Cardiac septum (tissue), 1 donor: Measurements from ENCODE around the gene PWWP2B. TPM values are rescaled to one million over a fixed set of nuclear protein-coding genes. Genes with fewer than 3 reads are reported as not detected.

ENCODE experiments used
- DNase-seq: peaks from one replicate; pipeline ENCODE4 v3.0.0-alpha.2; 2020; ENCODE audit warnings: low spot score
- intact Hi-C: fragments of 100-400 bp; cut with DNase I; formaldehyde crosslinking; loops from one replicate; pipeline ENCODE4 v1.14.0; 2022
- total RNA-seq: library from RNA; stranded (reverse); fragmentation: NEBNext Ultra II Directional; extraction: Animal tissue kit (Norgen Biotek cat#: 25700); gene quantifications from one replicate; pipeline ENCODE4 v1.2.1, GENCODE V29; 2021
- donor health status: DM: no; HTN: no; CAD: no.

The PWWP2B gene
- total RNA-seq, 1 donor from 2014 or later = 14.3 TPM

DNA sequence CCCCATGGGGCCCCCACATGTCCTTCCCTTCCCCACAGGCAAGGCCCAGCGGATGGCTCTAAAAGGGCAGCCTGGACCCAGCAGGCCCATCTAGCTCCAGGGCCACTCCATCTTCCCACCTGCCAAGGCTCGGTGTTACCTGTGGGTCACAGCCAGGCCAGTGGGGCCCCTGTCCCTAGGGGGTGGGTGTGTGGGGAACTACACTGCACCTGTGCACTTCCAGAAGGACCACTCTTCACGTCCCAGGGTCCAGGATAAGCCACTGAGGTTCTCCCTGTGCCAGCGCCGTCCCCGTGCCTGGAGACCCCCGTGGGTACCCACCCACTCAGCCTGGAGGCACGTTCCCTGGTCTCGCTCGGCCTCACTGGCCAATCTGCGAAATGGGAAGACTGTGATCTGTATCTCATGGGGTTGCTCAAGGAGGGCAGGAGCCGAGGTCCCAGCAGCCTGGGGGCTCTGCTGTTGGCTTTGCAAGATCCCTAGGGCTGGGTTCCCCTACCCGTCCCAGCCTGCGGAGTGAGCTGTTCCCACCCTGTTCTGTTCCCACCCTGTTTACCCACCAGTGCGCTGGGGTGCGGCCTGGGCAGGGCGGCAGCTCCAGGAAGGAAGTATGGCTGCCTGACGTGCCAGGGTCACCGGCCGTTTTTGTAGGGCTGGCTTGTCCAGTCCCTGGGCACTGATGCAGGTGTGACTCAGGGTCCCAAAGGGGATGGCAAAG lies 4.6 kb downstream of the PWWP2B start:
- DNase-seq = no peak

DNA sequence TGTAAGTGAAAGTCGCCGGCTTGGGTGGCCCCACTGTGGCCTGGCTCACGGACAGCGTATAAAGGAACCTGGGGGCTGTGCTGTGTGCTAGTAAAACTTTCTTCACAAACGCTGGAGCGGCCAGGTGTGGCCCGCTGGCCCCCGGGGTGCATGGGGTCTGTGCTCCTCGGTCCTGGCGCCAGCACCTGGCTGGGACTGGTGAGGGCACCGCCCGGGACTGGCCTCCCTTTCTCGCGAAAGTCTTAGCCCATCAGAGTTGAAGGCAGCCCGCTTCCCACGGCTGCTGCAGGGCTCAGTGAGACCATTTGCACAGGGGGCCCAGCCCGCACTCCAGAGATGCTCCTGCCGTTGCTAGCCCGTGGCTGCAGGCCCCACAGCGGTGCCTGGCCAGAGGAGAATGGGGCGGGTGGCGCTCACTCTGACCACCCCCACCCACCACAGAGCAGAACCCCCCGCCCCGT lies 5.8 kb downstream of the PWWP2B start:
- intact Hi-C loops = no loop called here
- no peak for DNase-seq

More for the DNA sequence above, 4.6 kb downstream of the PWWP2B start:
- intact Hi-C loops = no loop called here

- intact Hi-C loops = no loop called here
- DNase-seq = no peak
Observed at GRCh38 chr10:132403511-132404168, 6.6 kb downstream of the PWWP2B start.

GRCh38 chr10:132404169-132404880 lies 7.3 kb downstream of the PWWP2B start:
- no peak for DNase-seq
- intact Hi-C loops = no loop called here

DNA sequence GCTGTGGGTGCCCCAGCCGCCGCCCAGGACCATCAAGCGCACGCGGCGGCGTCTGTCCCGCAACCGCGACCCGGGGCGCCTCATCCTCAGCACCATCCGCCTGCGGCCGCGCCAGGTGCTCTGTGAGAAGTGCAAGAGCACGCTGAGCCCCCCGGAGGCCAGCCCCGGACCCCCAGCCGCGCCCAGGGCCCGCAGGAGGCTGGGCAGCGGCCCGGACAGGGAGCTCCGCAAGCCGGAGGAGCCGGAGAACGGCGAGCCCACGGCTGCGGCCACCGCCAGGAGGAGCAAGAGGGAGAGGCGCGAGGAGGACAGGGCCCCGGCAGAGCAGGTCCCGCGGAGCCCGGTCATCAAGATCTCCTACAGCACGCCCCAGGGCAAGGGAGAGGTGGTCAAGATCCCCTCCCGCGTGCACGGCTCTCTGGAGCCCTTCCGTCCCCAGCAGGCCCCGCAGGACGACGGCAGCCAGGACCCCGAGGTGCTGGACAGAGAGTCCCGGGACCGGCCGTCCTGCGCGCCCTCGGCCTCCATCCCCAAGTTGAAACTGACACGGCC lies 8.0 kb downstream of the PWWP2B start:
- intact Hi-C loops = no loop called here
- DNase-seq = no peak

GRCh38 chr10:132405463-132405991 lies 8.5 kb downstream of the PWWP2B start:
- DNase-seq = no peak
- intact Hi-C loops = no loop called here

- DNase-seq = no peak
- intact Hi-C loops = no loop called here
Observed at GRCh38 chr10:132406181-132406580, 9.2 kb downstream of the PWWP2B start.

DNA sequence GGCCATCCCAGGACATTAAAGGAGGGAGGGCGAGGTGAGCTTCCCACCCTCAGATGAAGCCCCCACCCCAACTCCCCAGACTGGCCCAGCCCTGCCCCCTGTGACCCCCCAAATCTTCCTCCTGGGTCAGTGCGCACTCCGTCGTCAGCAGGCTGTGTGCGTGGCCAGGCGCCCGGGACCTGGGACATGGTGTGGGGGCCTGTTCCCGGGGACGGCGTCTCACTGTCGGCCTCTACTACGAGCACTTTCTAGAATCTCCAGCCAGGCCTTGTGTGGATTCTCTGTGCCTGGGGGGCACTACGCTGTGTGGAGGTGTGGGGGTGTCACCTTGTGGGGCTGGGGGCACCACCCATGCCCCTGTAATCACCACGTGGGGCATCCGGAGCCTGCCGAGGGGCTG lies 9.8 kb downstream of the PWWP2B start:
- intact Hi-C loops = no loop called here
- DNase-seq = no peak

- intact Hi-C loops = no loop called here
- DNase-seq = no peak
Observed at GRCh38 chr10:132407243-132407746, 10.3 kb downstream of the PWWP2B start.

GRCh38 chr10:132407846-132408278 lies 10.9 kb downstream of the PWWP2B start:
- intact Hi-C loops = no loop called here
- no peak for DNase-seq

- intact Hi-C loops = no loop called here
- DNase-seq = no peak
Observed at GRCh38 chr10:132408367-132408781, 11.4 kb downstream of the PWWP2B start.

DNA sequence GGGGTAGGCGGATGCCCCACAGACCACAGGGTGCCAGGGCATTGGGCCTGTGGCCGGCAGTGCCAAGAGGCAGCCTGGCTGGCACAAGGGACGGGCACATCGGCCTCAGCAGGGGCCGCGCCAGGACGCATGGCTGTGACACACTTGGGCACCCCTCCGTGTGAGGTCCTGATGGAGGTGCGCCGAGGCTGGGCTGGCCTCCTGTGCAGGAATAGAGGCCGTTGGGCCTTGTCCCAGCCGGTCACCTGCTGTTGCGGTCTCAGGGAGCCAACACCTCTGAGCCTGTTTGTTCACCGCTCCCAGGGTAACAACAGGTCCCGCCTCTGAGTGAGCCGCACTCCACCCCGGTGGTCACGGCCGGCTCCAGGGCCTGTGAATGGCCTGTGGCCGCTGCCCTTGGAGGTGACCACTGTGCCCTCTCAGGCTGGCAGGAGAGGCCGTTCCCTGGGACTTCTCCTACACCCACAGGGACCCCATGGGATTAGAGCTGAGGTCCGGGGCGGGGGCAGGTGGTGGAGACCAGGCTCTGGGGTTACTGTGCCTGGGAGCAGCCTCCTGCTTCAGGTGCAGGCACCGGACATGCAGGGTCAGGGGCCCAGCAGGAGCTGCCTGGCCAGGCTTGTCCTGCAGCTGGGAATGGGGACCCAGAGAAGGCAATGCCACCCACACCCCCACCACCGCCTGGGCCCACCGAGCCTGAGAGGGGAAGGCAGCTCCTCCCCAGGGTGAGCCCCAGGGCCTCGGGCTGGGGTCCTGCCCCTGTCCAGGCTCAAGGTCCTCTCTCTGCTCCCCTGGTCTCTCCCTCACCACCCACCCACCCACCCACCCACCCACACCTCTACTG lies 12.0 kb downstream of the PWWP2B start:
- DNase-seq = no peak
- intact Hi-C loops = no loop called here

GRCh38 chr10:132409667-132410028 lies 12.6 kb downstream of the PWWP2B start:
- intact Hi-C loops = no loop called here
- DNase-seq = no peak

GRCh38 chr10:132410056-132410778 lies 13.2 kb downstream of the PWWP2B start:
- DNase-seq = no peak
- intact Hi-C loops = no loop called here

DNA sequence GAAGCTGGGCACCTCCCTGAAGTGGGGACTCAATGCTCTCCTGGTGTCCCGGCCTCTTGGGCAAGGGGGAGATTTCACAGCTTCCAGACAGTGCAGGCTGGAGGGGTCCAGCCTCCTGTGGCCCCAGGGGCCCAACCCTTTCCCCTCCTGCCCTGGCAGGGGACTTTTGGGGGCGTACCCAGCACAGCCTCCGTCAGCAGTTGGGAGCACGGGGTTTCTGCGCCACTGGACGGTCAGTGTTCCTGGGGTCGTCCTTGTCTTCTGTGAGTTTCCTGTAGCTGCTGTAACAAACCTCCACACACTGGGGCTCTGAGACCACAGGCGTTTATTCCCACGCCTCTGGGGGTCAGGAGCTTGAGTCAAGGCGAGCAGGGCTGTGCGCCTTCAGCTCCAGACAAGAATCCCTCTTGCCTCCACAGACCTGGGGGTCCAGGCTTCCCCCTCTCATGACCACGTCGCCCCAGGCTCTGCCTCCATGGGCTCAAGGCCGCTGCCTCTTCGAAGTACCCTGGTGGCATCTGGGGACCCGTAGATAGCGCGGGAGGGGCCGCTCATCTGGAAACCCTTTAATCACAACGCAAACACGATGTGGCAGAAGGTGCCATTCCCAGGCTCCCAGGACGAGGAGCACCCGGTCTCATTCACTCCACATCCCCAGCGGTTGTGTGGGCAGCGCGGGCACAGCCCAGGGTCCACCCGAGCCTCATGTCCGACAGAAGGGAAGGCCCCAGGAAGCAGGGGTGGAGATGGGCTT lies 14.0 kb downstream of the PWWP2B start:
- no peak for DNase-seq
- intact Hi-C loops = no loop called here

DNA sequence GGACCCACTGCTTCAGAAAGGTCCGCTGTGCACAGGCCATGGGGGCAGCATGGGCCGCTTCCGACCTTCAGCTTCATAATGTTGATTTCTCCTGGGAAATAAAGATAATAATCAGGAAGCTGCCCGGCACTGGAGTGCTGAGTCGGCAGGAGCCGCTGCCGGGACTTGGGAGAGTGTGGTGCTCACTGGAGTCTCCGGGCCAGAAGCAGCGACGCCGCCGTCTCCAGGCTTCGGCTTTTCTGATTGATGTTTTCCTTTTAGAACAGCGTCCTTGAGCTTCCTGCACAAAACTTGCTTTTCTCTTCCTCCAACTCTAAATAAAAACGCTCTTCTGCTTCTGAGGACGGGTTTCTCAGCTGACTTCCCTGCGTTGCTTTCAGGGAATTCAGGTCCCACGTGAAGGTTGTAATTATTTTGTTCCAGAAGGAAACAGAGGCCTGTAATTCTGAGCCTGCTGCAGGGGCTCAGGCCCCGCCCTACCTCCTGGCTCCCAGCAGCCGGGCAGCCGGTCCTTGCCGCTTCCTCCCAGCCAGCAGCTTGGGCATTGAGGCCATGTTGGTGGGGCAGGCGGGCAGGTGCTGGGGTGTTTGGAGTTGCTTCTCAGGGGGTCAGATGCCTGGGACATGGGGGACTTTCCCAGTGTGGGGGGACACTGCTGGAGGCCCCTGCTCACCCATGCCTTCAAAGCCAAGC lies 14.7 kb downstream of the PWWP2B start:
- DNase-seq = no peak
- intact Hi-C loops = no loop called here
